HG02840 (cell line): ENCODE results near the gene RHBDF1.

Source experiments
- ATAC-seq: cut with Tn5 transposase; IDR thresholded peaks from one replicate; pipeline ENCODE4 v1.9.1; 2021; ENCODE audit warnings: mild to moderate bottlenecking, moderate library complexity, moderate number of reproducible peaks; ENCODE audit not compliant: unreplicated experiment, low FRiP score

Gene RHBDF1

DNA sequence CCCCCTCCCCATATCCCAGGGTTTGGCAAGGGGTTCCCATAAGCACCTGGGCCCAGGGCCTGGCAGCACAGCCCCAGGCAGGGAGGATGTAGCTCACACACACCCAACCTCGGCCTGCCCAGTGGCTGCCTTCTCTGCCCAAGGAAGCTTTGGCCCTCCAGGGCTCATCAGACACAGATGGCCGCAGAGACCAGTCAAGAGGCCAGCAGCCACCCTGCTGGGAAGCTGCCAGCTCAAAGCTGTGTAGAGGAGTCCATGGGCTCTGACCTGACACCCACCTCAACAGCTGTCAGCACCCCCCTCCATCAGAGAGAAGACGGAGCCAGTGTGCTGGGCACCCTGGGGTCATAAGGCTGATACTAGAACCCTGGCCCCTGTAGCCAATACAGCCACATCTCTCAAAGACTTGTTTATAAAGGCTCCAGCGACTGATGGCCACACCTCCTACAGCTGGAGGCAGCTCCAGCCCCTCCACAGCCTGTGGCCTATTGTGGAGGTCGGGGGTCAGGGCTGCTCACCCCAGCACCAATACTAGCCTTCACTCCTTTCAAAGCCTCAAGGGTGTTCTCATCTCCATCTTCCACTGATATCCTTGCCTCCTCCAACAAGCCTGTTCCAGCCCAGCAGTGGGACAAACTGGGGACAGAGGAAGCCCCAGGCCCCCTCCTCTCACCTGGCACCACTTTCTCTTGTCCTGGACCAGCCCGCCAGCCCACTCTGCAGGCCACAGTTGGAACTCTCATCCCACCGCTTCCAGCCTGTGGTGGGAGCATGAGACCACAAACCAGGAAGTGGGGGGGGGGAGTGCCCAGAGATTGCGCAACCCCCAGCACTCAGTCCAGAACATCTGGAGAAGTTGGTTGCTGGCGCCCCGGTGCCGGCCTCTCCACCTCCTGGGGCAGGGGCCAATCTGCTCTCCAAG, 3.4 kb upstream of the RHBDF1 start:
- ATAC-seq: no peak

GRCh38 chr16:74747-75334, 2.4 kb upstream of the RHBDF1 start:
- ATAC-seq: no peak

GRCh38 chr16:74051-74746, 1.8 kb upstream of the RHBDF1 start:
- ATAC-seq: no peak

DNA sequence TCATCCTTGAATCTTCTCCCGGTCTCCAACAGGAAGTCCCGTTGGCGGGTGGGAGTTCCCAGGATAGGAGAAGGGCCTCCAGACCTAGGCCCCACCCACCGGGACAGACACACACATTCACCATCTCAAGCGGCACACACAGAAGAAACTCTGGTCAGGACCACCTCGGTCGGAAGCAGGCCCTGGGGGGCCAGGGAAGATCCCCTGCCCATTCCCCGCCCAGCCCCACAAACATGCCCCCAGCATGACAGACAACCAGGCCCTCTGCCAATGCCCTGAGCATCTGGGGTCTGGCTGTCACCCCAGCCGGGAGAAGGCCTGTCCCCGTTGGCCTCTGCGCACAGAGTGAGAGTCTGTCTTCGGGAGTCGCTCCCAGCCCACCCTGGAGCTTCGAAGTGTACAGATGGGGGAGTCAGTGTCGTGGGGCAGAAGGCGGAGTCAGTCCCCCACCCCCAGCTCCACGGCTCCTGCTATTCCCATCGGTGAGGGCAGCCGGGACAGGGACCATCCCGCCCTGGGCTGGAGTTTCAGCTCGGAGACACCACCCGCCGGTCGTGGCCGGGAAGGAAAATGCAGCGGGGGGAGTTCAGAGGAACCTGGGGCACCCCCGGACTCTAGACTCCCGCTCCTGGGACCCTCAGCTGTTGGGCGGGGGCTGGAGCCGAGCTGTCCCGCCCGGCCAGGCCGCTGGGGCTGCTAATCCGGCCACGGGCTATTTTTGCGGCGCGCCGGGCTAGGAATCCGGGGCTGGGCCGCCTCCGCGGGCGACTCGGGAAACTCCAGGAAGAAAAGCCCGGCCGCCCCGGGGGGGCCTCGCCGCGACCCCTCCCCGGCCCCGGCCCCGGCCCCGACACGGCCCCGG, 660 bp downstream of the RHBDF1 start:
- ATAC-seq: no peak

- no peak for ATAC-seq
Measured at GRCh38 chr16:71210-71539, 1.3 kb downstream of the RHBDF1 start.

- ATAC-seq: no peak
Measured at GRCh38 chr16:69181-69580, 3.2 kb downstream of the RHBDF1 start.

DNA sequence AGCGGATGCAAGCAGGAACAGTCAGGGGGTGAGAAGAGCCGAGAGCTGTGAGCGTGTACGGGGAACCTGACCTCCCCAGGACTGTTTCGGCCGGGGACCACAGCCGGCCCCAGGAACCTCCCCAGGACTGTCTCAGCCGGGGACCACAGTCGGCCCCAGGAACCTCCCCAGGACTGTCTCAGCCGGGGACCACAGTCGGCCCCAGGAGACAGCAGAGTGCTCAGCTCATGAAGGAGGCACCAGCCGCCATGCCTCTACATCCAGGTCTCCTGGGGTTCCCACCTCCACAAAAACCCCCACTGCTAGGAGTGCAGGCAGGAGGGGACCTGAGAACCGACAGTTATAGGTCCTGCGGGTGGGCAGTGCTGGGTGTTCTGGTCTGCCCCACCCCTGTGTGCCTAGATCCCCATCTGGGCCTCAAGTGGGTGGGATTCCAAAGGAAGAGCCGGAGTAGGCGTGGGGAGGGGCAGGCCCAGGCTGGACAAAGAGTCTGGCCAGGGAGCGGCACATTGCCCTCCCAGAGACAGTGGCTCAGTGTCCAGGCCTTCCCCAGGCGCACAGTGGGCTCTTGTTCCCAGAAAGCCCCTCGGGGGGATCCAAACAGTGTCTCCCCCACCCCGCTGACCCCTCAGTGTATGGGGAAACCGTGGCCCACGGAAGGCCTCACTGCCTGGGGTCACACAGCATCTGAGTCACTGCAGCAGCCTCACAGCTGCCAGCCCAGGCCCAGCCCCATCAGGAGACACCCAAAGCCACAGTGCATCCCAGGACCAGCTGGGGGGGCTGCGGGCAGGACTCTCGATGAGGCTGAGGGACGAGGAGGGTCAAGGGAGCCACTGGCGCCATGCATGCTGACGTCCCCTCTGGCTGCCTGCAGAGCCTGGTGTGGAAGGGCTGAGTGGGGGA, 4.3 kb downstream of the RHBDF1 start:
- ATAC-seq: no peak

GRCh38 chr16:67183-67791, 5.1 kb downstream of the RHBDF1 start:
- no peak for ATAC-seq

DNA sequence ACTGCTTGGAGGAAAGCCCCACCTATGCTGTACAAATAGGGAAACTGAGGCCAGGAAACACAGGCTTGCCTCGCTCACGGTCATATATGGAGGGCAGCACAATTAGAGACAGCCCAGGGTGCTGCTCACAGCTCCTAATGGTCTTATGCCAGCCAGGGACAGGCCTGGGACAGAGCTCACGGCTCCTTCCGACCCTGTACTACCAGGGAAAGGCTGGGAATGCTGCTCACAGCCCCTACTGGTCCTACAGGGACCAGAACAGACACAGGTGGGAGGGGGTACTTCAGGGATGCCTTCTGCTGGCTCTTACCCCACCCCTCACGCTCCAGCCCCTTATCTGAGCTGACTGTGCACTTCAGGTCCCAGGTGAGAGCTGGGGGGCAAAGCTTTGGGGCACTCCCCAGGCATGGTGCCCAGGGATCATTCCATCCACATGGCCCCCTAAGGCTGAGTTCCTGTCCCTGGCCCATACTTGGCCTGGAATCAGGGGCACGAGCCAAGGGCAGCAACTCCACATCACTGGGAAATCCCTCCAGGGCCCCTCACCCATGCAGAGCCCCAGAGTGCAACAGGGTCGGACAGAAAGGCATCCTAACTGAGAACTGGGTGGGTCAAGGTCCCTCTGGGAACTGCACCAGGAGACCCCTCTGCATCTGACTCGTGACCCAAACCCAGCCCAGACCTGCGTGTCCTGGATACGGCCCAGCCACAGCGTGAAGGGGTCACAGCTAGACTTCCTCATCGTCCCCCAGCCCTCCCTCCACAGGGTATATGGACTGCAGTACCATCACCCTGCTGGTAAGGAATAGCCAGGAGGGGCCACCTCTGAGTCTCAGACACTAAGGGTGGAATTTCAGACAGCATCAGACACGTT, 5.9 kb downstream of the RHBDF1 start:
- no peak for ATAC-seq

DNA sequence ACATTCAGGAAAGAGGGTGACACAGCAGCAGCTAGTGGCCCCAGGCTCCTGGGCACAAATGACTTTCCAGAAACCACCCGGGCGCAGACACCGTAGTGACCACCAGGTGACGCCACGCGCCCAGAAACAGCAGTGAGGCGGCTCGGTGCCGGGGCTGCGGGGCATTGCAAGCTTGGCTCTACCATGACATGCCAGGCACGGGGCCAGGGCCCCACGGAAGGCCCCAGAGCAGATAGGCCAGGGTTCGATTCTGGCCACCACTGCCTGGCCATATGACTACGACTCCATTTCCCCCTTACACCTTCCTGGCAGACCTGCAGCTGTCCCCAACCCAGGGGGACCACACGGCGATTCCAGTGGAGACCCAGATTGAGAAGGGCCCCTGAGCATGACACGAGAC, 6.7 kb downstream of the RHBDF1 start:
- ATAC-seq: no peak

GRCh38 chr16:64914-65255, 7.5 kb downstream of the RHBDF1 start:
- ATAC-seq: no peak

GRCh38 chr16:63998-64913, 8.2 kb downstream of the RHBDF1 start:
- ATAC-seq: no peak

GRCh38 chr16:63466-63865, 9.0 kb downstream of the RHBDF1 start:
- ATAC-seq: no peak

DNA sequence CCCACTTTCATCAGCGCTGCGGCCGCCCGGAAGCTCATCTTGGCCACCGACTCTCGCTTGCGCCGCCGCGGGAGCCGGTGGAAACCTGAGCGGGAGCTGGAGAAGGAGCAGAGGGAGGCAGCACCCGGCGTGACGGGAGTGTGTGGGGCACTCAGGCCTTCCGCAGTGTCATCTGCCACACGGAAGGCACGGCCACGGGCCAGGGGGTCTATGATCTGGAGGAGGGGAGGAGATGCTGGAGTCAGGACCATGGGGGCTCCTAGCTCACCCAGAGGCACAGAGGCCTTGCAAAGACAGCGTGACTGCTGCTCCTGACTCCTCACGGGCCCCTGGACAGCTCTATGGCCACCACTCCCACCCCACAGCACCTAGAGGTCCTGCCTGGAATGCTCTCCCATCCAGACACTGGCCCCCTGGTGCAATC, 9.5 kb downstream of the RHBDF1 start:
- ATAC-seq: no peak

DNA sequence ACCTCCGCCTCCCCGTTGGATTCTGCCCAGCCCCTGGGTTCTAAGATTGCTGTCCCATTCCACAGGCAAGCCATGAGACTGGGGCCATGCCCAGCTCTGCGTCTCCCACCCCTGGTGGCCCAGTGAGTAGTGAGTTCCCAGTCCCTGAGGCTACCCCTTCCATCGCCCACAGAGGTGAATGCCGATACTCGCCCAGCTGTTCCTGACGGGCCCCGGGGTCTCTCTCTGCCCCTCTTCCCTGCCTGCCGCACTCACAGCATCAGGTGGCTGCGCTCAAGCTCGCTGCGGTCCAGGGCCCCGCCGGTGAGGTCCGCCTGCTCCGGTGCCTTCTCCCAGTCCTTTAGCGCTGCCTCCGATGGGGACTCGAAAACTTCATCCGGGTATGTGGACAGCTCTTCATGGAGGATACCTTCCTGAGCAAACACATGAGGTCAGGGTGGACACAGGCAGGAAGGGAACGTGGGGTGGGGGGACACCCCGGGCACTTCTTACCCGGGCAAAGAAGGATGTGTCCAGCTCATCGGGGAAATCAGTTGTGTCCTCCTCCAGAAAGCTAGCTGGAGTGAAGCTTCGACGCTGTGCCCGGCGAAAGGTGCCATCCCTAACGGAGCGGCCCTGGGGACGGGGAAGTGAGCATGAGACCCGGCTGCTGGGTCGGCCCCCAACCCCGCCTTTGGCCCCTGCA, 10.0 kb downstream of the RHBDF1 start:
- ATAC-seq: no peak

GRCh38 chr16:61879-62281, 10.6 kb downstream of the RHBDF1 start:
- no peak for ATAC-seq
